Bone marrow (tissue), 2 donors: Measurements from ENCODE around the gene SLC37A2.
A peak's percentile ranks its signal among the peaks of the same experiment; 100 is the strongest.
"Not testable (repeated sequence)": the region's sequence is repeated elsewhere in the genome, so short reads cannot be mapped to it uniquely, and the experiment has no call there.

ENCODE experiments used
- DNase-seq, 2 donors: peaks; one replicate each; lab custom pipeline; 2025; lab: John Stamatoyannopoulos, UW

Gene SLC37A2

GRCh38 chr11:125084057-125084416 lies 20.9 kb downstream of the SLC37A2 start:
- DNase-seq, result no peak

GRCh38 chr11:125084761-125085231 lies 21.7 kb downstream of the SLC37A2 start:
- no peak for DNase-seq

- no peak for DNase-seq
Observed at GRCh38 chr11:125085301-125086081, 22.4 kb downstream of the SLC37A2 start.

- DNase-seq, result no peak
Observed at GRCh38 chr11:125086633-125087296, 23.7 kb downstream of the SLC37A2 start.

GRCh38 chr11:125088123-125088522 lies 25.0 kb downstream of the SLC37A2 start:
- no peak for DNase-seq

DNA sequence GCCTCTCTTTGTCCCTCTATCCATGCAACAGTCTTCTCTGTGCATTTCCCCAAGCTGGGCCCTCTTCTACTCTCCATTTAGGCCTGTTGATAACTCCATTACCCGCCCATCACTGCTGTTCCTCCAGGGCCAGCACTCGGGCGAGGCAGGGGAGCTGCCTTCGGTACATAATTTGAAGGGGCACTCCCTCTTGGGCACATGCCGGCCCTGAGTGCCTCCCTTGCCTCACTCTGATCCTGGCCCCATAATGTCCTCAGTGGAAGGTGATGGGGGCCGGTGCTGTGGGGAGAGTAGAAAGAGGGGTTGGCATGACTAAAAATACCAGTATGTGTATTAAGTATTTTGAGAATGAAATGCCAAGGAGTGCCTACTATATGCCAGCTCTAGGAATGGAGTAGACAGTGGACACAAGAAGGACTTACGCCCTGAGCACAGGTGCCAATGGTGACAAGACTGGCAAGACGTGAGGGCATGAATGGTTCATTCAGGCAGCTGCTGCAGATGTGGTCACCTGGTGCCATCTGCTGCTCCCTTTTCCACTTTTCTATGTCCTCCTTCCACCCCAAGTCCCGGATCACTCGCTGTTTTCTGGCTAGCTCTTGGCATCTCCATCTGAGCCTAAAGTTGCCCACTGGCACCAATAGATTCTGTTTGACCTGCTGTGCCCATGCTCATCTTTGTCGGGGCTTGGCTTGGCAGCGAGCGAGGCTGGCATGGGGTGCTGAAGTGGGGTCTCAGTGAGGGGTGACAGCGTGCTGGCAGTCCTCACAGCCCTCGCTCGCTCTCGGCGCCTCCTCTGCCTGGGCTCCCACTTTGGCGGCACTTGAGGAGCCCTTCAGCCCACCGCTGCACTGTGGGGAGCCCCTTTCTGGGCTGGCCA lies 25.7 kb downstream of the SLC37A2 start:
- no peak for DNase-seq

DNA sequence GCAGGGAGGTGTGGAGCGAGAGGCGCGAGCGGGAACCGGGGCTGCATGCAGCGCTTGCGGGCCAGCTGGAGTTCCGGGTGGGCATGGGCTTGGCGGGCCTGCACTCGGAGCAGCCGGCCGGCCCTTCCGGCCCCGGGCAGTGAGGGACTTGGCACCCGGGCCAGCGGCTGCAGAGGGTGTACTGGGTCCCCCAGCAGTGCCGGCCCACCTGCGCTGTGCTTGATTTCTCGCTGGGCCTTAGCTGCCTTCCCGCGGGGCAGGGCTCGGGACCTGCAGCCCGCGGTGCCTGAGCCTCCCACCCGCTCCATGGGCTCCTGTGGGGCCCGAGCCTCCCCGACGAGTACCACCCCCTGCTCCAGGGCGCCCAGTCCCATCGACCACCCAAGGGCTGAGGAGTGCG lies 26.4 kb downstream of the SLC37A2 start:
- not testable (repeated sequence) for DNase-seq

DNA sequence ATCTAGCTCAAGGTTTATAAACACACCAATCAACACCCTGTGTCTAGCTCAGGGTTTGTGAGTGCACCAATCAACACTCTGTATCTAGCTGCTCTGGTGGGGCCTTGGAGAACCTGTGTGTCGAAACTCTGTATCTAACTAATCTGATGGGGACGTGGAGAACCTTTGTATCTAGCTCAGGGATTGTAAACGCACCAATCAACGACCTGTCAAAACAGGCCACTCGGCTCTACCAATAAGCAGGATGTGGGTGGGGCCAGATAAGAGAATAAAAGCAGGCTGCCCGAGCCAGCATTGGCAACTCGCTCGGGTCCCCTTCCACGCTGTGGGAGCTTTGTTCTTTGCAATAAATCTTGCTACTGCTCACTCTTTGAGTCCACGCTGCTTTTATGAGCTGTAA lies 27.0 kb downstream of the SLC37A2 start:
- not testable (repeated sequence) for DNase-seq

- no peak for DNase-seq
Observed at GRCh38 chr11:125090816-125091215, 27.7 kb downstream of the SLC37A2 start.

DNA sequence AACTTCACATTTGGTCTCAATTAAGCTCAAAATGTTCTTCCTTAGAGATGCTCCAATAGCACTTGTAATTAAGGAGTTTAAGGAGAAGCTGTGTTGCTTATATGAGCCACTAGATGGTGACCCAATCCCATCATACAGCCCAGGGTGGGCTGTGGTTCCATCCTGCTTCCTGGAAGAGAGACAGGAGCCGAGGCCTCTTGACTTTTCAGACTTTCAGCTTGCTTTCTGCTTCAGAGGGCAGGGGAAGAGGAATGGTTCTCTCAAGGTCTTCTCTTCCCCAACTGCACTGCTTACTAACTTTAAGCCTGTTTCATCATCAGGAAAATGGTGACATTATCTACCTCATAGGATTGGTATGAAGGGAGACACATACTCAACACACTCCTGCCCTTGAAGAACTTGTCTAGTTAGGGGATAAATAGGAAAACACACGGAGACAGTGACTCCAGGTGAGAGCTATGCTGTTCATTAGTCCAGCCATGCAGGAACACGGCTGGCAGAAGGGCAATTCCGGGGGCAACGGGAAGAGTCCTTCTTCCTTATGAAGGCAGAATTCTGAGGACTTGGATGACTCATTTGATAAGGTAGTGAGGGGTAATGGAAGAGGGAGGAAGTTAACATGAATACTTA lies 28.3 kb downstream of the SLC37A2 start:
- DNase-seq, result peak in 1 of 2 donors; percentile 7

DNA sequence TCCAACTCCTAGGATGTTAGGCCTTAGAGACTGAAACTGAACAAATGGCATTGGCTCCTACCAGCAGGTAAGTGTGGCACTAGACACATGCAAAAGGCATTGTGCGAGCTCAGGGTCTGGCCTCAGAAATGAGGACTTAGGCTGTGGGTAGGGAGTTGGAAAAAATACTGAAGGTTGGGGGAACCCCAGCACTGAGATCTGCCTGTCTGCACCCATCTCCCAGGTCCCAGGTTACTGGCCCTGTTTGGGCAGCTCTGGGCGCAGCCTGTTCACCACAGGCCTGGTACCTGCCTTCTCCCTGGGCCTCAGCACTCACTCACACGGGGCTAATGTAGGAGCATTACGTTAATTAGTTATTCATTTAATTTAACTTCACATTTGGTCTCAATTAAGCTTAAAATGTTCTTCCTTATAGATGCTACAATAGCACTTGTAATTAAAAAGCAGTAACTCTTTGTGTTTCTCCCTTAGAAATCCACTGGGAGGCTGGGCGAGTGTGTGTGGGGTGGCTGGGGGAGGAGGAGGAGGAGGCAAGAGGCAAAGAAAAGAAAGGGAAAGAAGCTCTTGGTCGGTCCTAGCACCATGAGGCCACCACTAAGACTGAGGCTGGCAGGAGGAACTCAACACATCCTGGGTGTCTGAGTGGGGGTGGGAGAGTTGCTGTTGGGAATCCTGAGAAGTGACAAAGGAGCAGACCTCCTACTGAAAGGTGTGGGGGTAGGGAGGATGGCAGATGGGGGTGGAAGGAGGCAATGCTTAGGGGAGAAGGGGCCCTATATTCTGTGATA lies 29.0 kb downstream of the SLC37A2 start:
- no peak for DNase-seq

DNA sequence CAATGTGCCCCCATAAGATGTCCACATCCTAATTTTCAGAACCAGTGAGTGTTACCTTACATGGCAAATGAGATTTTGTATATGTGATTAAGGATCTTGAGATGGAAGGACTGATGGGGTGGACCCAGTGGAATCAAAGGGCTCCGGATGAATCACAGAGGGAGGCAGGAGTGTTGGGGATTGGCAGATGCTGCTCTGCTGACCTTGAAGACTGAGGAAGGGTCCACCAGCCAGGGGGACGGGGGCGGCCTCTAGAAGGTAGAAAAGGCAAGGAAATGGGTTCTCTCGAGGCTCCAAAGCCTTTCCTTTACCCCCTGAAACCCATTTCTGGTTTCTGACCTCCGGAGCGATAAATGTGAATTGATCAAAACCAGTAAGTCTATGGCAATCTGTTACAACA lies 29.6 kb downstream of the SLC37A2 start:
- DNase-seq, result no peak

- no peak for DNase-seq
Observed at GRCh38 chr11:125093502-125093901, 30.4 kb downstream of the SLC37A2 start.

DNA sequence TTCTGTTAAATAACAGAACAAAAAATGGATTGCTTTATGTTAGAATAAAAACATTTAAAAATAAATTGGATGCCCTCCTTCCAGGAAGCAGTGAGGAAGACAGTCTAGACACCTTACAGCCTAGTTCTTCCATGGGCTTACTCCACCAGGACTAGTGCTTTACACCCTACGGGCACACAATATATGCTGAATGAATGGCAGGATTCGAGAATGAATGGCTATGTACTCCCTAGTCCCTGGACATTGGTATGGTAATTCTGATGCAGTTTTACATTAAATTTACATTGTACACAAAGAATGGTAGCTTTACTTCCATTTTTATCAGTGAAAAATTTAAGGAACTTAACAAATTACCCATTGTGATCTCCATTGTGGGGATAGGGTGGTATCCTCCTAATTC lies 31.6 kb downstream of the SLC37A2 start:
- DNase-seq, result no peak

- no peak for DNase-seq
Observed at GRCh38 chr11:125100136-125100535, 37.0 kb downstream of the SLC37A2 start.

DNA sequence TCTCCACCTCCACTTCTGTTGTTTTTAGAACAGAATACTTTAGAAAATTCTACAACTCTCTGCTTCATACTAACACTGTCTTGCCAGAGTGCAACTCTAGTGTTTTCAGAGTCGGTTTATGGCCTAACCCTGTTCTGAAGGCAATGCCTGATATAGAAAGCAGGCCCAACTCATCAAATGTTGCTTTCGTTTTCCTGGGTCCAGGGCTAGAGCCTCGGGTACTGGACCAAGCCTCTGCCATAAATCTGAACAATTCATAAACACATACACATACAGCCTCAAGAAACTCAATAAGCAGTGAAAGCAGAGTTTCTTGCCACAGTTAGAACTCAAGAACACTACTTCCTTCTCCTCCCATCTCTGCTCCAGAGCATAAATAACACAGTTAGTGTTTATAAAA lies 38.5 kb downstream of the SLC37A2 start:
- DNase-seq, result no peak

DNA sequence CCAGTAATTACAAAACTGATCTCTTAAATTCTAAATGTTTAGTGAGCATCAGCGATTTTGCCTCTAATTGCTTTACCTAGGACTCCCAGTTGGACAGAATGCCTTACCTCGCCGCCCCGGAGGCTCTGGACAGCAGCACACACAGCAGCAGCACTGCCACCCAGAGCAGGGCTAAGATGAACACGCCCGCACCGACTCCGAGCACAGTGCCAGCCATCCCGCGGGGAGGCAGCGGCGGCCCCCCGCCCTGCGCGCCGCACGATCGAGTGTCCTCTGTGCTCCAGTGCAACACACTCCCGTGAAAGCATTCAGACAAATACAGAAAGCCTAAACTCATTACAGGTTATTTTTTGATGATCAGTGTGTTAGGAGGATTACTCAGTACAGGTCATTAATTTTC lies 38.9 kb downstream of the SLC37A2 start:
- DNase-seq, result no peak

DNA sequence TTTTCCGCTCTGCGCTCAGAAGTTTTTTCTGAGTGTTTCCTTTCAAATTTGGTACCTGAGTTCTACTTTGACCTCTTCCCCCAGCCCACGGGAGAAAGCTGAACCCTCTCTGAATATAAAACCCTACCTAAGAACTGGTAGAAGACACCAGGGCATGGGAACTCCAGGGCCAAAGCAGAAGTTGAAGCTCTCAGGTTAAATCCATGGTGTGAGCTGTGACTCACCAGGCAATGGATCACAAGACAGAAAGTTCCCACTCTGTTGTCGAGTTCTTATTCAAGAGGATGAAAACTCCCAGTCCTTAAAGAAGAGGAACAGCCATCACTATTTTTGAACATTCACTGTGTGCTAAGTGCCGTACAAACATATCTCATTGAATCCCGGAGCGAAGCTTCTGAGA lies 39.4 kb downstream of the SLC37A2 start:
- DNase-seq, result no peak

- DNase-seq, result no peak
Observed at GRCh38 chr11:125105926-125106325, 42.8 kb downstream of the SLC37A2 start.

DNA sequence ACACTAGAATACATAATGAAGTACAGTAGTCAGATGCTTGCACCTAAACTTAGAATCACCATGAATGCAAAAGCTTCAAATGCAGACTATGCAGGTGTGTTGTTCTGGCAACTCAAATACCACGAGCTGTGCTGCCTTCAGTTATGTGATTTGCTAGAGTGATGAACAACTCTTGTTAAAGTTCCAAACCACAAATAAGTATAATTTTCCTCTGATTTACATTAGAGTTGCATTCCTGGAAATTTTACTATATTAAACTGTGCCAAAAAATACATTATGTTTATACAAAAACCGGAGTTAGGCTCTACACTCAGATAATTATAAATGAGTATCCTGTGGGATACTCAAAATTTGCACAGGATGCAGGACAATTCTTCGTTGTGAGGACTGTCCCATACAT lies 45.4 kb downstream of the SLC37A2 start:
- DNase-seq, result no peak

- DNase-seq, result no peak
Observed at GRCh38 chr11:125110506-125110905, 47.4 kb downstream of the SLC37A2 start.
